H7 (cell line): ENCODE measurements around the gene BPIFA1. TPM values are rescaled to one million over a fixed set of nuclear protein-coding genes. Genes with fewer than 3 reads are reported as not detected.

ENCODE experiments used
- total RNA-seq: library from RNA; depleted of rRNA; stranded (reverse); fragments of >200 nt; shearing (Covaris generic); gene quantifications from 2 replicates; pipeline ENCODE4 v1.2.3, GENCODE V29; 2014; rRNA removed

BPIFA1 gene
- total RNA-seq, 1 experiment from 2014 or later = not detected

Other genes starting within 250 kb of the BPIFA1 start
- not detected in 2 replicates for gene SUN5, start 231.6 kb upstream of the BPIFA1 start, total RNA-seq
- gene BPIFB2, start 228.3 kb upstream of the BPIFA1 start, total RNA-seq = not detected in 2 replicates
- gene BPIFB6, start 204.3 kb upstream of the BPIFA1 start, total RNA-seq = not detected in 2 replicates
- not detected in 2 replicates for gene BPIFB3, start 182.1 kb upstream of the BPIFA1 start, total RNA-seq
- not detected in 2 replicates for gene BPIFB4, start 156.4 kb upstream of the BPIFA1 start, total RNA-seq
- not detected in 2 replicates for gene BPIFA2, start 67.8 kb upstream of the BPIFA1 start, total RNA-seq
- gene BPIFA3, start 18.6 kb upstream of the BPIFA1 start, total RNA-seq = not detected in 2 replicates
- not detected in 2 replicates for gene BPIFB1, start 47.2 kb downstream of the BPIFA1 start, total RNA-seq
- 49.9 and 57.2 TPM in 2 replicates for gene CDK5RAP1, start 165.5 kb downstream of the BPIFA1 start, total RNA-seq
- 3.8 and 6.0 TPM in 2 replicates for gene SNTA1, start 207.8 kb downstream of the BPIFA1 start, total RNA-seq